H1 (cell line): ENCODE measurements around the gene APOL2. TPM values are rescaled to one million over a fixed set of nuclear protein-coding genes. Genes with fewer than 3 reads are reported as not detected.

Experiments
- CTBP2 ChIP-seq: IDR thresholded peaks from 2 replicates; pipeline ENCODE4 v1.7.0; 2011; ENCODE audit warnings: borderline replicate concordance, mild to moderate bottlenecking, moderate library complexity, mixed read lengths, low read length; ENCODE audit not compliant: insufficient read depth, insufficient read length
- KDM1A ChIP-seq: fragments of 200-600, 300-600 bp; sonication (generic); IDR thresholded peaks from 2 replicates; pipeline ENCODE4 v1.7.1; 2016; ENCODE audit warnings: mild to moderate bottlenecking, low read length, borderline replicate concordance
- TAF1 ChIP-seq: IDR thresholded peaks from 2 replicates; pipeline ENCODE4 v1.6.1; 2011; ENCODE audit warnings: mild to moderate bottlenecking, low read depth, low read length
- YY1 ChIP-seq: IDR thresholded peaks from 2 replicates; pipeline ENCODE4 v1.6.1; 2011; ENCODE audit warnings: low read depth, mild to moderate bottlenecking, low read length
- polyA plus RNA-seq, 7 experiments: library from polyadenylated mRNA; depleted of rRNA in 3 of 7; stranded (reverse) in 5 of 7; unstranded in 2 of 7; fragments of >200 nt in 5 of 7; fragments of 200-250 nt in 2 of 7; gene quantifications; 1 replicate in 5 of 7; 2 replicates in 1 of 7; 4 replicates in 1 of 7; pipeline versions ENCODE4 v1.2.1 to v1.2.3, GENCODE V29; 2011 to 2013; ENCODE audit warnings: missing spikeins in 2 of 7, mixed read lengths in 2 of 7
- total RNA-seq: library from RNA; stranded (reverse); fragmentation: NEBNext Ultra II Directional; extraction: Animal tissue kit (Norgen Biotek cat#: 25700); gene quantifications from 2 replicates; pipeline ENCODE4 v1.2.1, GENCODE V29; 2021
- TF ChIP-seq, protein P1 (sequence below): fragments of 300-600 bp; sonication (generic); IDR thresholded peaks from 2 replicates; pipeline ENCODE4 v1.7.1; 2012; ENCODE audit warnings: low read length, moderate library complexity, mild to moderate bottlenecking, inconsistent platforms; ENCODE audit not compliant: insufficient replicate concordance
- TF ChIP-seq, protein P2 (sequence below): IDR thresholded peaks from 2 replicates; pipeline ENCODE4 v1.6.1; 2011; ENCODE audit warnings: low read length, improper control_type of control experiment

APOL2 gene
- total and polyA plus RNA-seq, 2 of the 8 experiments (the other 6 are each of a cell fraction or from before 2014, with no cell fraction given), result 8.1 to 11.0 TPM

DNA sequence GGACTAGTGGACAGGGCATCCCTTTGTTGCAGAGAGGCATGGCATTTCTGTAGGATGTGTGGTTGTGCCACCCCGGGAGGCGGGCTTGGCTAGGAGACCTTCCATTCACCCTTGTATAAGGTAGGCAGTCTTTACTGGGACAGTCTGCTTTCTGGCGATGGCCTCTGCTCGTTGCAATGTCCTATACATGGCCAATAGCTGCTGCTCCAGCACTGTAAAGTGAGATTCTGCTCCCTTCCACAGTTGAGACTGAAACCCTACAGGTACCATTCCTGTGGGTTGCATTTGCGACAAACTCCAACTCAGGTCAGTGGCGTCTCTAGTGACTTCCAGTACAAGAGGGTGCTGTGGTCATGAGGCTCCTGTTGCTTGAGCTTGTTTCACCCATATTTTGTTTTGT is 58.4 kb downstream of the APOL2 start (continued):
- TF ChIP-seq, protein P1, sequence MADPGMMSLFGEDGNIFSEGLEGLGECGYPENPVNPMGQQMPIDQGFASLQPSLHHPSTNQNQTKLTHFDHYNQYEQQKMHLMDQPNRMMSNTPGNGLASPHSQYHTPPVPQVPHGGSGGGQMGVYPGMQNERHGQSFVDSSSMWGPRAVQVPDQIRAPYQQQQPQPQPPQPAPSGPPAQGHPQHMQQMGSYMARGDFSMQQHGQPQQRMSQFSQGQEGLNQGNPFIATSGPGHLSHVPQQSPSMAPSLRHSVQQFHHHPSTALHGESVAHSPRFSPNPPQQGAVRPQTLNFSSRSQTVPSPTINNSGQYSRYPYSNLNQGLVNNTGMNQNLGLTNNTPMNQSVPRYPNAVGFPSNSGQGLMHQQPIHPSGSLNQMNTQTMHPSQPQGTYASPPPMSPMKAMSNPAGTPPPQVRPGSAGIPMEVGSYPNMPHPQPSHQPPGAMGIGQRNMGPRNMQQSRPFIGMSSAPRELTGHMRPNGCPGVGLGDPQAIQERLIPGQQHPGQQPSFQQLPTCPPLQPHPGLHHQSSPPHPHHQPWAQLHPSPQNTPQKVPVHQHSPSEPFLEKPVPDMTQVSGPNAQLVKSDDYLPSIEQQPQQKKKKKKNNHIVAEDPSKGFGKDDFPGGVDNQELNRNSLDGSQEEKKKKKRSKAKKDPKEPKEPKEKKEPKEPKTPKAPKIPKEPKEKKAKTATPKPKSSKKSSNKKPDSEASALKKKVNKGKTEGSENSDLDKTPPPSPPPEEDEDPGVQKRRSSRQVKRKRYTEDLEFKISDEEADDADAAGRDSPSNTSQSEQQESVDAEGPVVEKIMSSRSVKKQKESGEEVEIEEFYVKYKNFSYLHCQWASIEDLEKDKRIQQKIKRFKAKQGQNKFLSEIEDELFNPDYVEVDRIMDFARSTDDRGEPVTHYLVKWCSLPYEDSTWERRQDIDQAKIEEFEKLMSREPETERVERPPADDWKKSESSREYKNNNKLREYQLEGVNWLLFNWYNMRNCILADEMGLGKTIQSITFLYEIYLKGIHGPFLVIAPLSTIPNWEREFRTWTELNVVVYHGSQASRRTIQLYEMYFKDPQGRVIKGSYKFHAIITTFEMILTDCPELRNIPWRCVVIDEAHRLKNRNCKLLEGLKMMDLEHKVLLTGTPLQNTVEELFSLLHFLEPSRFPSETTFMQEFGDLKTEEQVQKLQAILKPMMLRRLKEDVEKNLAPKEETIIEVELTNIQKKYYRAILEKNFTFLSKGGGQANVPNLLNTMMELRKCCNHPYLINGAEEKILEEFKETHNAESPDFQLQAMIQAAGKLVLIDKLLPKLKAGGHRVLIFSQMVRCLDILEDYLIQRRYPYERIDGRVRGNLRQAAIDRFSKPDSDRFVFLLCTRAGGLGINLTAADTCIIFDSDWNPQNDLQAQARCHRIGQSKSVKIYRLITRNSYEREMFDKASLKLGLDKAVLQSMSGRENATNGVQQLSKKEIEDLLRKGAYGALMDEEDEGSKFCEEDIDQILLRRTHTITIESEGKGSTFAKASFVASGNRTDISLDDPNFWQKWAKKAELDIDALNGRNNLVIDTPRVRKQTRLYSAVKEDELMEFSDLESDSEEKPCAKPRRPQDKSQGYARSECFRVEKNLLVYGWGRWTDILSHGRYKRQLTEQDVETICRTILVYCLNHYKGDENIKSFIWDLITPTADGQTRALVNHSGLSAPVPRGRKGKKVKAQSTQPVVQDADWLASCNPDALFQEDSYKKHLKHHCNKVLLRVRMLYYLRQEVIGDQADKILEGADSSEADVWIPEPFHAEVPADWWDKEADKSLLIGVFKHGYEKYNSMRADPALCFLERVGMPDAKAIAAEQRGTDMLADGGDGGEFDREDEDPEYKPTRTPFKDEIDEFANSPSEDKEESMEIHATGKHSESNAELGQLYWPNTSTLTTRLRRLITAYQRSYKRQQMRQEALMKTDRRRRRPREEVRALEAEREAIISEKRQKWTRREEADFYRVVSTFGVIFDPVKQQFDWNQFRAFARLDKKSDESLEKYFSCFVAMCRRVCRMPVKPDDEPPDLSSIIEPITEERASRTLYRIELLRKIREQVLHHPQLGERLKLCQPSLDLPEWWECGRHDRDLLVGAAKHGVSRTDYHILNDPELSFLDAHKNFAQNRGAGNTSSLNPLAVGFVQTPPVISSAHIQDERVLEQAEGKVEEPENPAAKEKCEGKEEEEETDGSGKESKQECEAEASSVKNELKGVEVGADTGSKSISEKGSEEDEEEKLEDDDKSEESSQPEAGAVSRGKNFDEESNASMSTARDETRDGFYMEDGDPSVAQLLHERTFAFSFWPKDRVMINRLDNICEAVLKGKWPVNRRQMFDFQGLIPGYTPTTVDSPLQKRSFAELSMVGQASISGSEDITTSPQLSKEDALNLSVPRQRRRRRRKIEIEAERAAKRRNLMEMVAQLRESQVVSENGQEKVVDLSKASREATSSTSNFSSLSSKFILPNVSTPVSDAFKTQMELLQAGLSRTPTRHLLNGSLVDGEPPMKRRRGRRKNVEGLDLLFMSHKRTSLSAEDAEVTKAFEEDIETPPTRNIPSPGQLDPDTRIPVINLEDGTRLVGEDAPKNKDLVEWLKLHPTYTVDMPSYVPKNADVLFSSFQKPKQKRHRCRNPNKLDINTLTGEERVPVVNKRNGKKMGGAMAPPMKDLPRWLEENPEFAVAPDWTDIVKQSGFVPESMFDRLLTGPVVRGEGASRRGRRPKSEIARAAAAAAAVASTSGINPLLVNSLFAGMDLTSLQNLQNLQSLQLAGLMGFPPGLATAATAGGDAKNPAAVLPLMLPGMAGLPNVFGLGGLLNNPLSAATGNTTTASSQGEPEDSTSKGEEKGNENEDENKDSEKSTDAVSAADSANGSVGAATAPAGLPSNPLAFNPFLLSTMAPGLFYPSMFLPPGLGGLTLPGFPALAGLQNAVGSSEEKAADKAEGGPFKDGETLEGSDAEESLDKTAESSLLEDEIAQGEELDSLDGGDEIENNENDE, result no peak
- no peak for TF ChIP-seq CTBP2
- no peak for TF ChIP-seq KDM1A
- TF ChIP-seq TAF1, result no peak
- no peak for TF ChIP-seq YY1
- TF ChIP-seq, protein P2, sequence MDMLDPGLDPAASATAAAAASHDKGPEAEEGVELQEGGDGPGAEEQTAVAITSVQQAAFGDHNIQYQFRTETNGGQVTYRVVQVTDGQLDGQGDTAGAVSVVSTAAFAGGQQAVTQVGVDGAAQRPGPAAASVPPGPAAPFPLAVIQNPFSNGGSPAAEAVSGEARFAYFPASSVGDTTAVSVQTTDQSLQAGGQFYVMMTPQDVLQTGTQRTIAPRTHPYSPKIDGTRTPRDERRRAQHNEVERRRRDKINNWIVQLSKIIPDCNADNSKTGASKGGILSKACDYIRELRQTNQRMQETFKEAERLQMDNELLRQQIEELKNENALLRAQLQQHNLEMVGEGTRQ, result no peak
- TF ChIP-seq, all 59 proteins: peak for 0
